SK-N-SH (cell line): ENCODE data around the gene ITSN1.

Experiments
- CHD2 ChIP-seq: fragments of 150-350 bp; IDR thresholded peaks from 2 replicates; pipeline ENCODE4 v1.6.1; 2018; ENCODE audit warnings: low read length; ENCODE audit not compliant: partially characterized antibody
- ELF1 ChIP-seq: IDR thresholded peaks from 2 replicates; pipeline ENCODE4 v1.4.0; 2012
- GABPA ChIP-seq: IDR thresholded peaks from 2 replicates; pipeline ENCODE4 v1.4.0; 2012; ENCODE audit warnings: low read depth, mild to moderate bottlenecking
- JUND ChIP-seq: IDR thresholded peaks from 2 replicates; pipeline ENCODE4 v1.4.0; 2012
- NRF1 ChIP-seq: IDR thresholded peaks from 2 replicates; pipeline ENCODE4 v1.6.1; 2012; ENCODE audit warnings: low read depth, mild to moderate bottlenecking, low read length
- POLR2AphosphoS5 ChIP-seq: IDR thresholded peaks from 2 replicates; pipeline ENCODE4 v1.6.1; 2012; ENCODE audit warnings: low read depth, low read length
- RAD21 ChIP-seq: IDR thresholded peaks from 2 replicates; pipeline ENCODE4 v1.6.1; 2012; ENCODE audit warnings: mild to moderate bottlenecking, low read length
- RCOR1 ChIP-seq: fragments of 150-350 bp; IDR thresholded peaks from 2 replicates; pipeline ENCODE4 v1.6.1; 2017; ENCODE audit warnings: antibody characterized with exemption, low read length
- SMC3 ChIP-seq: IDR thresholded peaks from 2 replicates; pipeline ENCODE4 v1.6.1; 2012; ENCODE audit warnings: low read depth, low read length, improper control_type of control experiment
- TAF1 ChIP-seq: IDR thresholded peaks from 2 replicates; pipeline ENCODE4 v1.6.1; 2012; ENCODE audit warnings: low read depth, mild to moderate bottlenecking, low read length, moderate library complexity, borderline replicate concordance
- YY1 ChIP-seq: IDR thresholded peaks from 2 replicates; pipeline ENCODE4 v1.4.0; 2012; ENCODE audit warnings: low read depth, mild to moderate bottlenecking
- TF ChIP-seq, protein P1 (sequence below): fragments of 200-600 bp; sonication (generic); IDR thresholded peaks from 2 replicates; pipeline ENCODE4 v1.6.1; 2017; ENCODE audit warnings: antibody characterized with exemption, mild to moderate bottlenecking, moderate library complexity
- TF ChIP-seq, protein P2 (sequence below): IDR thresholded peaks from 2 replicates; pipeline ENCODE4 v1.4.0; 2012; ENCODE audit warnings: low read depth

DNA sequence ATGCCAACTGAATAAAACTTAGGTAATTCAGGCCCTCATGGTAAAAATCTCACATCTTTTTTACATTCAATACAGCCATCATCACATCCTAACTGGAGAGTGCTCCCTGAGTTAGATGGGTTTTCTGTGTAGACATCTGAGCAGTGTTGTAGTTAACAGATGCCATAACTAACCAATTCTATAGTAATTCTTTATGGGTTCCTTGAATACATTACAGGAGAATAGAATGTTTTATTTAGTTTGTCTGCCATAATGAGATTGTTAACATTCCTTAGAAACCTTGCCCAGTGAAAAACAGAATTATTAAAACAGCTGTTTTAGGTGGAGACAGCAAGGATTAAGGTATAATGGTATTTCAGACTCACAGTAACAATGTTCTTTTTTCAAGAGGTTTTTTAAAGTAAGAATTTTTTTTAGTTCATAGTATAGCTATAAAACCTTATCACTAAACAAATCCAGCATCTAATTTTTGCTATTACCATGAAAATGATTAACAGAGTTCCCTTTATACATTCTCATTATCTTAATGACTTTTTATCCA lies 178.0 kb downstream of the ITSN1 start:
- TF ChIP-seq, protein P1, sequence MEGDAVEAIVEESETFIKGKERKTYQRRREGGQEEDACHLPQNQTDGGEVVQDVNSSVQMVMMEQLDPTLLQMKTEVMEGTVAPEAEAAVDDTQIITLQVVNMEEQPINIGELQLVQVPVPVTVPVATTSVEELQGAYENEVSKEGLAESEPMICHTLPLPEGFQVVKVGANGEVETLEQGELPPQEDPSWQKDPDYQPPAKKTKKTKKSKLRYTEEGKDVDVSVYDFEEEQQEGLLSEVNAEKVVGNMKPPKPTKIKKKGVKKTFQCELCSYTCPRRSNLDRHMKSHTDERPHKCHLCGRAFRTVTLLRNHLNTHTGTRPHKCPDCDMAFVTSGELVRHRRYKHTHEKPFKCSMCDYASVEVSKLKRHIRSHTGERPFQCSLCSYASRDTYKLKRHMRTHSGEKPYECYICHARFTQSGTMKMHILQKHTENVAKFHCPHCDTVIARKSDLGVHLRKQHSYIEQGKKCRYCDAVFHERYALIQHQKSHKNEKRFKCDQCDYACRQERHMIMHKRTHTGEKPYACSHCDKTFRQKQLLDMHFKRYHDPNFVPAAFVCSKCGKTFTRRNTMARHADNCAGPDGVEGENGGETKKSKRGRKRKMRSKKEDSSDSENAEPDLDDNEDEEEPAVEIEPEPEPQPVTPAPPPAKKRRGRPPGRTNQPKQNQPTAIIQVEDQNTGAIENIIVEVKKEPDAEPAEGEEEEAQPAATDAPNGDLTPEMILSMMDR: no peak
- TF ChIP-seq NRF1 (no peak), TAF1 (no peak), POLR2AphosphoS5 (no peak), RCOR1 (no peak), GABPA (no peak), SMC3 (no peak), JUND (no peak), ELF1 (no peak), CHD2 (no peak), RAD21 (no peak), YY1 (no peak)
- TF ChIP-seq, protein P2, sequence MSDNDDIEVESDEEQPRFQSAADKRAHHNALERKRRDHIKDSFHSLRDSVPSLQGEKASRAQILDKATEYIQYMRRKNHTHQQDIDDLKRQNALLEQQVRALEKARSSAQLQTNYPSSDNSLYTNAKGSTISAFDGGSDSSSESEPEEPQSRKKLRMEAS: no peak
